Spleen (tissue), 11 donors: ENCODE data around the gene ASB6. TPM values are rescaled to one million over a fixed set of nuclear protein-coding genes. Genes with fewer than 3 reads are reported as not detected.

Source experiments
- DNase-seq: peaks from one replicate; pipeline ENCODE4 v3.0.0-alpha.2; 2020
- H3K27ac ChIP-seq, 8 donors: fragments of 200-600 bp; sonication (generic) in 7 of 8; 1 replicate in 4 of 8; 2 replicates in 4 of 8; pipeline versions ENCODE4 v1.5.0 to v1.8.0; 2016 to 2021; ENCODE audit warnings: inconsistent platforms in 4 of 8, mild to moderate bottlenecking in 4 of 8, moderate library complexity in 1 of 8
- H3K27me3 ChIP-seq, 7 donors: fragments of 200-600 bp; sonication (generic) in 6 of 7; replicated peaks in 1 of 7; 1 replicate in 4 of 7; 2 replicates in 3 of 7; pipeline versions ENCODE4 v1.5.0 to v1.8.0; 2016 to 2021; ENCODE audit warnings: inconsistent platforms in 3 of 7, mild to moderate bottlenecking in 1 of 7
- H3K36me3 ChIP-seq, 6 donors: fragments of 200-600 bp; sonication (generic) in 5 of 6; 1 replicate in 4 of 6; 2 replicates in 2 of 6; pipeline versions ENCODE4 v1.5.0 to v1.8.0; 2016 to 2021; ENCODE audit warnings: inconsistent platforms in 2 of 6
- H3K4me1 ChIP-seq, 6 donors: fragments of 200-600 bp; sonication (generic) in 5 of 6; 1 replicate in 3 of 6; 2 replicates in 3 of 6; pipeline versions ENCODE4 v1.5.0 to v1.8.0; 2016 to 2021; ENCODE audit warnings: inconsistent platforms in 3 of 6
- H3K4me3 ChIP-seq, 8 donors: fragments of 200-600 bp; sonication (generic) in 7 of 8; 1 replicate in 4 of 8; 2 replicates in 4 of 8; pipeline versions ENCODE4 v1.5.0 to v1.8.0; 2016 to 2021; ENCODE audit warnings: inconsistent platforms in 4 of 8, mild to moderate bottlenecking in 4 of 8, moderate library complexity in 2 of 8
- H3K9me3 ChIP-seq, 8 donors: fragments of 200-600 bp; sonication (generic) in 7 of 8; 1 replicate in 4 of 8; 2 replicates in 4 of 8; pipeline versions ENCODE4 v1.5.0 to v1.8.0; 2016 to 2021; ENCODE audit warnings: inconsistent platforms in 4 of 8
- CTCF ChIP-seq, 11 experiments: fragments of 200-600 bp in 7 of 11; fragments of 450-650 bp in 4 of 11; sonication (generic) in 4 of 11; IDR thresholded peaks in 8 of 11; conservative IDR thresholded peaks in 3 of 11; 1 replicate in 7 of 11; 2 replicates in 4 of 11; pipeline versions ENCODE4 v1.4.0 to v1.8.0; 2016 to 2021; ENCODE audit warnings: antibody characterized with exemption in 11 of 11, inconsistent platforms in 4 of 11, mild to moderate bottlenecking in 1 of 11
- POLR2A ChIP-seq, 3 donors: fragments of 450-650 bp; IDR thresholded peaks; one replicate each; pipeline ENCODE4 v1.5.1; 2017; ENCODE audit warnings: antibody characterized with exemption in 3 of 3, mild to moderate bottlenecking in 1 of 3
- POLR2AphosphoS5 ChIP-seq, 3 donors: sonication (generic); formaldehyde crosslinking; IDR thresholded peaks; one replicate each; pipeline ENCODE4 v1.5.1; 2017; ENCODE audit warnings: antibody characterized with exemption in 3 of 3
- WGBS, 5 donors: extraction: QIAGEN DNeasy Blood & Tissue Kit in 3 of 5; methylation state at CpG; one replicate each; pipeline versions ENCODE4 v1.1.5 to v1.1.7; 2013 to 2018; 5-methylcytosine and 5-hydroxymethylcytosine counted together
- intact Hi-C: fragments of 100-400 bp; cut with DNase I; formaldehyde crosslinking; loops from one replicate; pipeline ENCODE4 v1.15.0; 2023; ENCODE audit warnings: low total_unique reads
- polyA plus RNA-seq, 3 donors: library from polyadenylated mRNA; stranded (reverse); fragments of 200-250 nt; gene quantifications; one replicate each; pipeline ENCODE4 v1.2.1, GENCODE V29; 2013
- total RNA-seq, 7 donors: library from RNA; depleted of rRNA in 3 of 7; stranded (reverse); fragments of >200 nt in 3 of 7; fragmentation: NEBNext Ultra II Directional in 4 of 7; extraction: Animal tissue kit (Norgen Biotek cat#: 25700) in 4 of 7; gene quantifications; one replicate each; pipeline versions ENCODE4 v1.1.0 to v1.2.1, GENCODE V29; 2016 to 2021
- donor health status: healthy with polysubstance abuse.
- donor health status: DM: no; HTN: no; CAD: no; lungs with moderate emphysema.
- donor health status: DM: no; HTN: no; CAD: no.
- donor health status: Bipolar disorder and iron deficiency.
- donor health status: healthy.
- donor health status: DM: no; HTN: no; CAD: no.
- donor health status: DM: yes; HTN: yes; CAD: no.

The ASB6 gene
- total and polyA plus RNA-seq, 10 donors, result 11.5 to 30.8 (median 21.3) TPM

DNA sequence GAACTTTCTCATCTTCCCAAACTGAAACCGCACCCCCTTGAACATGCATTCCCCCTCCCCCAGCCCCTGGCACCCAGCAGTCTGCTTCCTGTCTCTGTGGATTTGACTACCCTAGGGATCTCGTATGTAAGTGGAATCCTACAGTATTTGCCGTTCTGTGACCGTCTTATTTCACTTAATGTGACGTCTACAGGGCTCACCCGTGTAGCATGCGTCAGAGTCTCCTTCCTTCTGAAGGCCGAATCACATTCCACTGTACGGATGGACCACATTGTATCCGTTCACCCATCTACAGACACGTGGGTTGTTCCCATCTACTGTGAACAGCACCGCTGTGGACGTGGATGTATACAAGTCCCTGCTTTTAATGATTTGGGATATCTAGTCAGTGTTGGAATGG, 28.0 kb upstream of the ASB6 start:
- Histone ChIP-seq H3K27me3 (peaks cover 0 to 60% (median 29%) of the 10 kb centered on the region in 7 donors), H3K36me3 (no peaks in the 10 kb centered on the region), H3K27ac (no peak overlapping the region), H3K4me1 (peaks cover 0 to 16% (median 13%) of the 10 kb centered on the region in 6 donors), H3K9me3 (no peaks in the 10 kb centered on the region), H3K4me3 (no peak overlapping the region)
- intact Hi-C loops, result no loop called here
- no peak for DNase-seq
- WGBS, 5 donors, result 78 to 90% (median 85%) methylated on average over 13 of the region's 13 CpGs
- TF ChIP-seq CTCF (IDR thresholded peaks at IDR 0.05 in 8 of 11, conservative IDR thresholded peaks at IDR 0.05 in 3 of 11) (no peak), POLR2AphosphoS5 (IDR thresholded peaks at IDR 0.05) (no peak), POLR2A (IDR thresholded peaks at IDR 0.05) (no peak)

- Histone ChIP-seq H3K27me3 (peaks cover 0 to 61% (median 30%) of the 10 kb centered on the region in 7 donors), H3K27ac (no peak overlapping the region)
Observed at GRCh38 chr9:129669141-129669718, 27.3 kb upstream of the ASB6 start.

DNA sequence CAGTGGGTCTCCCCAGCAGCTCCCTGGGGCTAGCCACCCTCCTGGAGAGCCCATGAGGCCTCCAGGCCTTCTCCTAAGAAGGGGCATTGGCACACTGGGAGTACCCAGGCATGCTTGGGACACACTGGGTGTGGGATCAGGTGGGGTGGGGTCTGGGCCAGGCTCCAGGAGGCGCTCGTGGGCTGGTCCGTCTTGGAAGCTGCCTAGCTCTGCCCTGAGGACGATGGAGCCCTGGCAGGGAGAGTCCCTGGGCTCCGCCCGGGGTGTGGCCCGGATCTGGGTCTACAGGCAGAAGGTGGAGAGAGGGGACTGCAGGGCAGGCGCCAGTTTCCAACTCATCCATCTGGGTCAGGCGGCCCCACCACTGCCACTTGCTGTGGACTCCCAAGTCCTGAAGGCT, 25.9 kb upstream of the ASB6 start:
- H3K4me3 ChIP-seq, result no peak overlapping the region

More at GRCh38 chr9:129669141-129669718, 27.3 kb upstream of the ASB6 start:
- no peaks in the 10 kb centered on the region for H3K9me3 ChIP-seq
- TF ChIP-seq CTCF (IDR thresholded peaks at IDR 0.05 in 8 of 11, conservative IDR thresholded peaks at IDR 0.05 in 3 of 11) (no peak), POLR2AphosphoS5 (IDR thresholded peaks at IDR 0.05) (no peak), POLR2A (IDR thresholded peaks at IDR 0.05) (no peak)
- 52 to 64% (median 56%) methylated on average over 17 of the region's 17 CpGs for WGBS, 5 donors
- H3K36me3 ChIP-seq, result no peaks in the 10 kb centered on the region
- no peak for DNase-seq
- intact Hi-C loops, result no loop called here
- no peak overlapping the region for H3K4me3 ChIP-seq
- H3K4me1 ChIP-seq, result peaks cover 0 to 23% (median 18%) of the 10 kb centered on the region in 6 donors

More for the DNA sequence above, 25.9 kb upstream of the ASB6 start:
- intact Hi-C loops, result no loop called here
- 82 to 94% (median 91%) methylated on average over 8 to 9 of the region's 9 CpGs for WGBS, 5 donors
- DNase-seq, result no peak
- Histone ChIP-seq H3K27ac (no peak overlapping the region), H3K9me3 (no peaks in the 10 kb centered on the region), H3K4me1 (peaks cover 0 to 23% (median 18%) of the 10 kb centered on the region in 6 donors), H3K36me3 (no peaks in the 10 kb centered on the region), H3K27me3 (peaks cover 0 to 68% (median 30%) of the 10 kb centered on the region in 7 donors)
- TF ChIP-seq POLR2AphosphoS5 (IDR thresholded peaks at IDR 0.05) (no peak), POLR2A (IDR thresholded peaks at IDR 0.05) (no peak), CTCF (IDR thresholded peaks at IDR 0.05 in 8 of 11, conservative IDR thresholded peaks at IDR 0.05 in 3 of 11) (no peak)
